ENCODE measurements around the gene KCNG4.

KCNG4 gene

DNA sequence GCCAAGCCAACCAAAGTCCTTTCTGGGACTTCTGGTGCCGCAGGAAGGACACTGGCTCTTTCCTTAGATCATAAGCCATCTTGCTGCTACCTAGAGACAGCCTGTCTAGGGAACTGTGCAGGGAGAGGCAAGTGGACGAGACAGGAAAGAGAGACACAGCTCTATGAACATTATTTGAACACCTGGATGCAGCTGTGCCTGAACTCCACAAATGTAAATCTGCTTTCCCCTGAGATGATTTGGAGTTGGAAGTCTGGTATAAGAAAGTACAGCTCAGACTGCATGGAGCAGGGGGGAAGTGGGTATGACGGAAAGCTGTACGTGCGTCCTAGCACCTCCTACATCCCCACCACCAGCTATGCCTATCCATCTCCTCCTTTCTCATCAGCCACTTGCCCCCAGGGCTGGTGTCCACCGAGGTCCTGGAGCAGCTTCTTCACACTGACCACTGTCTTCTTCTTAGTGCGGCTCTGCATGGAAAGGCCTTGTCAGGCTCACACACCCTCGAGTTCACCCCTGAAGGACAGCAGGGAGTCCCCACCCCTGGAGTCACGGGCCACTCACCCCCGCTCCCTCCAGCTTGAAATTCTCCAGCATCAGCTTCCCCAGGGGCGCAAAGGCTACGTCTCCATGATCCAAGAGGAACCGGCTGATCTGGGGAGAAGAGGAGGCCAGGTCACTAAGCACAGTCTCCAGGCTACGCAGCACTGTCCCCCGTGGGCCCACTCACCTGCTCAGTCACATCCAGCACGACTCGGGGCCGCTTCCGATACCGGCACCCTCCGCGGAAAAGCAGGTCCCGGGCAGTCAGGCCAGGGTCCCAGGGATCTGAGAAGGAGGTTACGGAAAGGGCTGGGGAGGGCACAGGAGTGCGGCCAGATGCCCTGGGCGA lies 56.9 kb downstream of the KCNG4 start:
- no peak for DNase-seq

DNA sequence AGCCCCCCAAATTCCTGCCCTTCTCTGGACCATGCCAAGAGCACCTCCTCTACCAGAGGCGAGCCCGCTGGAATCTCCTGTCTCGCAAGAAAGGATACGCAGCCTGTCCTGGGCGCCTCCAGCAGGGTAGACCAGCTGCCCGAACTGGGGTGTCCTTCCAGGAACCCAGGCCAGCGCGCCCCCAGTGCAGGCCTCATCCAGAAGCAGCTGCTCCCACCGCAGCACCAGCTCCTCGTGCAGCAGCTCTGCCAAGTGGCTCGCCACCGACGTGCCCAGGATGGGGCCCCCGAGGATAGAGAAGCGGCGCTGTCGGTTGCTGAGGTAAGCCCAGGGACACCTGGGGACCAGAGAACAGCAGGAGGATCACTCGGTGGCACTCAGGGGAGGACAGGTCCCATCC lies 57.7 kb downstream of the KCNG4 start:
- no peak for DNase-seq

DNA sequence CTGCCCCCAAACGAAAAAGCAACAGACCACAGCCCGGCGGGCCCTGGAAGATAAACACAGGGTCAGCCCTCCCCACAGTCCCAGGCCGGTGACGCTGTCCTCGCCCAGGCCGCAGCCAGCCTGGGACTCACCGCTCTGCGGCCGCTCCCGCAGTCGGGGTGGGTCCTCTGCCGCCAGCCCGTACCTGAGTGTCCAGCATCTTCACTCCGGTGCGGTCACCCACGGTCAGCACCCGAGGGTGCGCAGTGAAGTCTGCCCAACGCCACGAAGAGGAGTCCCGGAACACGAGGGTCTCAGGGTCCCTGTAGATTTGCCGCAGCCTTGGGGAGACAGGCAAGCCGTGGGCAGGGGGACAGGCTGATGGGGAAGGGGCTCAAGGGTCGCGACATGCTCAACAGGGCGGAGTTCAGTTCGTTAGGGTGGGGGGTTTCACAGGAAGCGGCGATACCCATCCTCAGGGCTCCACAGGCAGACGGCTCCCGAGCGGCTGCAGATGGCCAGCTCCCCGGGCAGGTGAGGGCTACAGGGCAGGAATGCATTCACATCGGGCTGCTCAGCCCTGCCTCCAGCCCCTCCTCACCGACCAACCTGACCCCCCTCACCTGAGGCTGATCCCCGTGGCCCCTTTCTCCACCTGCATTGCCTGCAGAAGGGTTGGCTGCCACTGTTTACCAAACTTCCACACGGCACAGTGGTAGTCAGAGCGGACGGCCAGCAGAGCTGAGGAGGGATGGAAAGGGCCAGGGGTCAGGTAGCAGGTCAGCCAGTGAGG lies 58.5 kb downstream of the KCNG4 start:
- no peak for DNase-seq

DNA sequence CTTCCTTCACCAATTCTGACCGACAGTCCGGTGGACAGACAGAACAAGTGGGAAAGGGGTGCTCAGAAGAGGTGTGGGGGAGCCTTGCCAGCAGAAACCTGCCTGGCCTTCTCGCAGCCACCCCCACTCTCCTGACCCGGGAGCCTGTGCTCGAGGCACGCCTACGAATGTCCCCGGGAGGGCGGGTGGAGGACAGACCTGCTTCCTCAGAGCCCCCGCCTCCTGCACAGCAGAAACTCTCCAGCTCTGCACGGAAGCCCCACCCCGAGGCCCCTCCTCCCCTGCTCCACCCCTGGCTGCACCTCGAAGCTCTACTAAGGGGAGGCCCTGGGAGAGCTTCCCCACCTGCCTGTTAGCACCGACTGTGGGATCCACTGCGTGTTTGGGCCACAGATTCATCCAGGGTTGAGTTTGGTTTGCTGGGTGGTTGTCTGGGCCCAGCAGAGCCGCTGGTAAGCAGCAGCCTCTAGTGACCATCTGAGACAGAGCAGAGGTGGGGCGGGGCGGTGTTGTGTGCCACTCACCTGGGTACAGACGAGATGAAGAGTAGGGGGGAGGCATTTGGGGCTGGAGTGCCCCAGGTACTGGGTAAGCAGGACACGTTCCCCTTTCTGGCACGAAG lies 59.2 kb downstream of the KCNG4 start:
- DNase-seq: no peak

DNA sequence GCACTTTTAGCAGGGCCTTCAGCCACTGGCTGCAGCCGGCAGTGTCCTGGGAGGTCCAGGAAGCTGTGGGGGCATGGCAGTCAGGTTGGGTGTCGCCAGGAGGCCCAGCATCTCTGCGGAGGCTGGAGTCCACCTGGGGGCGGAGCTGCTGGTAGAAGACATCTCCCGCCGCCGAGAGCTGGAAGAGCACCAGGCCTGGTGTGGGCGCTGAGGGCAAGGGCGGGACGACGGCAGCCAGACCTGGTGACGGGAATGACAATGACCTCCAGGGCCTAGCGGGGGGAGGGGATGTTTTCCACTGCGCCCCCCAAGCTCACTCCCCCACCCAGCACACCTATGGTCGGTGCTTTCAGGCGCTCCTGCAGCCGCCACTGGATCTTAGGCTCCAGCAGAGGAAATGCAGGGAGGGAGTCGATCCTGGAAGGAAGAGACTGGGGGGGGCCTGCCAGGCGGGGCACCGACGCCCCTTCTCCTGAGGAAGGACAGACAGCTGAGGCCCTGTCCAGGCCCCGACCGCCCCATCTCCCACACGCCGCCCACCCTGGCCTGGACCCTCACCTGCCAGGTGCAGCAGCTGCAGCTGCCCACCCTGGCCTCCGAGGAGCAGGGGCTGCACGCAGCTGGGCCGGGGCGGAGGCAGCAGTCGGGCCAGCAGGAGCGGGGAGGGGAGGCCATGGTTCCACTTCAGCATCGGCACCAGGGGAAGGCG lies 60.0 kb downstream of the KCNG4 start:
- DNase-seq: no peak

DNA sequence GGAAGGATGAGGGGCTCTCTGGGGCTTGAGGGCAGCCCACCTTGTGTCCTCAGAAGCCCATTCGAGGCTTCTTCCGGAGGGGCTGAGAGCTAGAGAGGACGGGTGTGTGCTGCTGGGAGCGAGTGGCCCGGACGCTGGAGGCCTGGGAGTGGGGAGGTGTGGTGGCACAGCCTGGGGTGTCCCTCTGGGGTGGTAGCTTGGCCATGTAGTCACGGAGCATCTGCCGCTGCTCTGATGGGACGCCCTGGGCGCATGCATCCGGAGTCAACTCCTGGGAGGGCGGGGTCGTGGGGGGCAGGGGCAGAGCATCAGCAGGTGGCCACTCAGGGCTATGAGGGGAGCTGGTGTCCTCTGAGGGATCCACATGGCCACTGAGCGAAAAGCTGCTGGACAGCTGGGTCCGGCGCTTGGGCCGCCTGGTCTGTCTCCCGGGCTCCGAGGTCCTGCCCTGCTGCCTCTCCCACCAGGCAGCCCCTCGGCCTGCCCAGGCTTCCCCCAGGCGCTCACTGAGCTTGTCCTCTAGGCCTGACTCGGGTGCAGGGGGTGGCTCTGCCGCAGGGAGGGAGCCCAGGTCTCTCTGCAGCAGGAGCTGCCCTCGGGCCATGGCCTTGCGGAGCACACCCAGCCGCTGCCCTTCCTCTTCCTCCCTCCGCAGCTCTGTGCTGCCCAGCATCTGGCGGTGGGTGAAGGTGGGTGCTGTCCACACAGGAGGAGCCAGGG lies 60.8 kb downstream of the KCNG4 start:
- no peak for DNase-seq

DNA sequence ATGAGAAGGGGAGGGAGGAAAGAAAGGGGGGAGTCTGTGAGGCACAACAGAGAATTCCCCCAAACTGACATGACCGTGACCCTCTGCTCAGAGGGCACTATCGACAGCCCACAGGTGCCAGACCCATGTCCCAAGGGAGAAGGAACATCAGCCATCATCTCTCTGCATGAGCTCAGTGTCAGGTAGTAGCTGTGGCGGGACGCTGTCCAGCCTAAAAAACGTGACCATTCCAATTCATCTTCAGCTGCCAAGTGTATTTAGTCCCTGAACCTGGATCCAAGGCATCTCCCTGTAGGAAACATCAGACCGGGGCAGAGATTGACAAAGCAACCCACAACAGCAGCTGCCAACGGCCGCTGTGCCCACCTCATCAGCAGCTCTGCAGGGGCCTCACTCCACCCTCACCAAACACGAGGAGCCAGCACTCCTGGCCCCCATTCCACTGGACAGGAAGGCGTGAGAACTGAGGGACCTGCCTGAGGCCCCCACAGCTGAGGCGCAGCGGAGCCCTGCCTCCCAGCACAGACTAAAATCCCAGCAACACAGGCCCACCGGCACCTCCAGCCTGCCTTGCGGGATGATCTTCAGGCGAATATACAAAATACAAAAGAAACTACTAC lies 61.6 kb downstream of the KCNG4 start:
- DNase-seq: no peak

DNA sequence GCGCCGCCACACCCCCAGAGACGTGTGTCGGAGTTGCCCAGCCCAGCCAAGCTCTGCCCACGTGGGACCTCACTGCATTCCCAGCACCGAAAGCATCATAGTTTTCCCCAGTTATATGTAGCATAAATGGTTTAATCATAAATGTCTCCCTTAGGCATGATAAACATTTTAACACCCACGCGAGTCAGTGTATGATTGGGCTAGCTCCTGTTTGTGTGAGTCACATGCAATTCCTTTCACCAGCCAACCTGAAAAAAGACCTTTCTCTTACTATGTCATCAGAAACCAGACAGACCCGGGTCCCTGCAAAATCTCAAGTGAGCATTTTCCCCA lies 62.1 kb downstream of the KCNG4 start:
- DNase-seq: no peak

DNA sequence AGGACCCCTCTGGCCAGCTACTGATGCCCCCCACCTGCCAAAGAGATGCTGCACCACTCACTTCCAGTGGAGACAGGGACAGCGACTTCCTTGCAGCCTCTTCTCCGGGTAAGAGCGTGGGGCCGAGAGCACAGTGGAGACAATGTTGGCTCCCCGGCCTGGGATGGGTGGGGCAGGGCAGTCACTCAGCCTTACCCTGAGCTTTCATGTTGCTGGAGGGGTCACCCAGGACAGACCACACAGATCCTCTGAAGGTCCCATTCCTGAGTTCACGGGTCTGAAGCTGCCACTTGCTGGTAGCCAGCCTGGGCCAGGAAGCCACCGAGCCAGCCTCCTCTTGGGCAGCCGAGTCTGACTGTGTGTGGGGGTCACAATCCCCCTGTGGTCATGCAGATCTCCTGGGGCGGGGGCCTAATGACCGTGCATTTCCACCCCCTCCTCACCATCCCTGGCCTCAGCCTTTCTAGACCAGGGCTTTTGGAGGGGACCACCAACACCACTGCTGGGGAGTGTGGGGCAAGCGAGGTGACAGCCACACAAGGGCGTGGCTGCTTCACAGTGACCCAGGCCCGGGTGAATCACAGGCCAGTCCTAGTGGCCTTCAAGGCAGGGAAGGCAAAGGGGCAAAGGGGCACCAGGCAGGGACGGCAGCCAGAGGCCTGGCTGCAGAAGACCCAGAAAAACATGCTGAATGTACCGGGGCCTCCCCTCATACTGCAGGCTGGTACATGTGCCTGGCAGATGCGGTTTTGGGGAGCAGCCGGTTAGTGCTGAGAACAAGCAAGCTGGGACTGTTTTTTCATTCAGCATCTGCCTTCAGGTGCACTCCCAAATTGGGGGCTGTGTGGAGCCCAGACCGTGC lies 63.4 kb downstream of the KCNG4 start:
- DNase-seq: no peak

DNA sequence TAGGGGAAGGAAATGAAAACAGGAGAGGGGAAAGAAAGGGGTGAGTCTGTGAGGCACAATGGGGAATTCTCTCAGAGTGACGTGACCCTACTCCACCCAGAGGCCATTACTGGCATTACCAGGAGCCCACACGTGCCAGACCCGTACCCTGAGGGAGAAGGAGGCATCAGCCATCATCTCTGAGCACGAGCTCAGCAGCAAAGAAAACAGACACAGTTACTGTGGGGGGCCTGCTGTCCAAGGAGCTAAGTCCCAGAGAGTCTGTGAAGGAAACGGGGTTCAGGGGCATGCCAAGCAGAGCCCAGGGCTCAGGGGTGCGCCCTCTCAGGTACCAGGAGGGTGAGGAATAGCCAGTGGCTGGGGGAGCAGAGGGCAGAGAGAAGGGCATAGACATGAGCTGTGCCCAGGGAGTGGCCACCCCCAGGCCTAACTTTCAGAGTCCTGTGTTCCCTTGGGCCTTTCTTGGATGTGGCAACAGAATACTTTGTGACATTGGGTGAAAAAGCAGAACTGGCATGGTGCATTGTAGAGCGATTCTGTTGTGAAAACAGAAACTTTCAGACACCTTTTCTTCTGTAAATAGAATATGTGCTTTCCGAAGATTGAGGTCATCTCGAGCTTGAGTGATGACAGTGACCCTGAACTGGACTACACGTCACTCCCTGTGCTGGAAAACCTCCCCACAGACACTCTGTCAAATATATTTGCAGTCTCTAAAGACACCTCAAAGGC lies 64.3 kb downstream of the KCNG4 start:
- no peak for DNase-seq

DNA sequence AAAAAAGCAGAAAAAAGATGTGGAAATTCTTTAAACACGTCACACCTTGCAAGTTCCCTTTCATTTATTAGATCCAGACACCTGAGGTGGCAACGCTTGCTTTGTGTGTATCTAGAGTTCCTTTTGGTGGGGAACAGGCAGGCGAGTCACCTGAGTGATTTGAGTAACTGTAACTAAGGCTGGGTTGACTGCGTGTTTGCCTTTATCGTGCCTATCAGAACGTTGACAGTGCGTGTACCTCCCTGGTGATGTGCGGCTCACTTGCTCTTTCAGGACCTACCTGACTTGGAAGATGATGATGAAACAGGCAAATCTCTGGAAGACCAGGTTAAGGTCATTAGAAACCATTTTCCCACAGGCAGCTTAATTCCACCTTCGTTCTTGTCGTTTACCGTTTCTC lies 65.4 kb downstream of the KCNG4 start:
- DNase-seq: no peak

DNA sequence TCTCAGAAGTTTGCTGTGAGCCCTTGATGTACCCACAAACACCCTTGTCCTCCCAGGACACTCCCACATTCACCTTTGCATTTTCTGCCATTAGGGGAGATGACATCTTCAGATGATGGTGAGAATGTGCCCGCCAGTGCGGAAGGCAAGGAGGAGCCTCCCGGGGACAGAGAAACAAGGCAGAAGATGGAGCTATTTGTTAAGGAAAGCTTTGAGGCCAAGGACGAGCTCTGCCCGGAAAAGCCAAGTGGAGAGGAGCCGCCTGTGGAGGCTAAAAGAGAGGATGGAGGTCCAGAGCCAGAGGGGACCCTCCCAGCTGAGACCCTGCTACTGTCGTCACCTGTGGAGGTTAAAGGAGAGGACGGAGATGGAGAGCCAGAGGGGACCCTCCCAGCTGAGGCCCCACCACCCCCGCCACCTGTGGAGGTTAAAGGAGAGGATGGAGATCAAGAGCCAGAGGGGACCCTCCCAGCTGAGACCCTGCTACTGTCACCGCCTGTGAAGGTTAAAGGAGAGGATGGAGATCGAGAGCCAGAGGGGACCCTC lies 70.0 kb downstream of the KCNG4 start:
- DNase-seq: no peak

Measured in NCI-H187 treated with DMSO at 0.1 percent for 48 hours (cell line).